HFF-Myc (cell line): ENCODE measurements around the gene ATP2B2.

Experiments used
- DNase-seq: peaks from one replicate; pipeline ENCODE4 v3.0.0-alpha.2; 2011; ENCODE audit warnings: low read depth; ENCODE audit errors: extremely low read depth
- H3K4me3 ChIP-seq: replicated peaks from 2 replicates; pipeline ENCODE4 v1.5.1; 2011; ENCODE audit warnings: low read depth, mild to moderate bottlenecking, control low read depth, low read length
- CTCF ChIP-seq: IDR thresholded peaks from 2 replicates; pipeline ENCODE4 v1.5.1; 2012; ENCODE audit warnings: mild to moderate bottlenecking, low read depth, low read length, control low read depth; ENCODE audit errors: missing control alignments

The ATP2B2 gene

GRCh38 chr3:10467204-10467603 lies 38.2 kb downstream of the ATP2B2 start:
- no peak for TF ChIP-seq CTCF
- DNase-seq: no peak
- H3K4me3 ChIP-seq: no peak overlapping the region

- no peak overlapping the region for H3K4me3 ChIP-seq
- no peak for DNase-seq
- TF ChIP-seq CTCF: no peak
Observed at GRCh38 chr3:10466186-10466585, 39.2 kb downstream of the ATP2B2 start.

- no peak overlapping the region for H3K4me3 ChIP-seq
- no peak for DNase-seq
- no peak for TF ChIP-seq CTCF
Observed at GRCh38 chr3:10465161-10465560, 40.2 kb downstream of the ATP2B2 start.

DNA sequence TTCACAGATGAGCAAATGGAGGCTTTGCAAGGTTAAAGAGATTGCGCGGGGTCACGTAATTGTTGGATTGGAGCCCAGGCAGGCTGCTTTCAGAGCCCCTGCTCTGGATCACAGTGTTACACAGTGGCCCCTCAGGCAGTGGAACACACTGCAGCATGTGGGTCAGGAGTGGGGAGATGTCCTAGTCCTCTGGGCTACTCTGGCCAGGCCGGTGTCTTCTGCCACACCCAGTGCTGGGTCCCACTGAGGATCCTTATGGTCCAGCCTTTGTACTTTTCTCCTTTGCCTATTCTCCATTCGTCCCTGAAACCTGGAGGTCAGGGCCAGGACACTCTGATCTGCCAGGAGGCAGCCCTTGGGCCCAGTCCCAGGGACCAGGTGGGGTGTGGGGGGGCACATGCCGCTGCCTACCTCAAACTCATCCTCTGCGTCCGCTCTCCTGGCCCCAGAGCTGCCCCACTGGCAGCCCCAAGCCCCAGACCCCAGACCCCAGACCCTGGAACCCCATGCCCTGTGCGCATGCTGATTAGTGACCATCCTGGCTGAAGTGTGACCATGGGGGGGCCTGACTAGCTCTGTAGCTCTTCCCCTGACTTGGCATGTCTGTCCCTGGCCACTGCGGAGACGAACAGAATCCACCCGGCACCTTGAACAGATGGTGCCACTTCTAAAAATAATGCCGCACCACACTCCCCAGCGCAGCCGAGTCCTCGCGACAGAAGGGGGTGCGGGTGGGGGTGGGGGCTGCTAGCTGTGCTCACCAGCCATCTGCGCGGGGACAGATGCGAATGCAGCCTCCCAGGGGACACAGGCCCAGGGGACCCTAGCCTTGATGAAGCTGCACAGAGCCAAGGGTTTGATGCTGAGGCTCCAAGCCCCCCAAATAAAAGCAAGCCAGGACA lies 41.6 kb downstream of the ATP2B2 start:
- no peak for DNase-seq
- no peak overlapping the region for H3K4me3 ChIP-seq
- no peak for TF ChIP-seq CTCF

GRCh38 chr3:10462641-10463532 lies 42.5 kb downstream of the ATP2B2 start:
- TF ChIP-seq CTCF: no peak
- no peak overlapping the region for H3K4me3 ChIP-seq
- DNase-seq: no peak

- H3K4me3 ChIP-seq: no peak overlapping the region
- no peak for DNase-seq
- TF ChIP-seq CTCF: no peak
Observed at GRCh38 chr3:10460951-10461545, 44.3 kb downstream of the ATP2B2 start.
